ENCODE results near the gene EOMES.

DNA sequence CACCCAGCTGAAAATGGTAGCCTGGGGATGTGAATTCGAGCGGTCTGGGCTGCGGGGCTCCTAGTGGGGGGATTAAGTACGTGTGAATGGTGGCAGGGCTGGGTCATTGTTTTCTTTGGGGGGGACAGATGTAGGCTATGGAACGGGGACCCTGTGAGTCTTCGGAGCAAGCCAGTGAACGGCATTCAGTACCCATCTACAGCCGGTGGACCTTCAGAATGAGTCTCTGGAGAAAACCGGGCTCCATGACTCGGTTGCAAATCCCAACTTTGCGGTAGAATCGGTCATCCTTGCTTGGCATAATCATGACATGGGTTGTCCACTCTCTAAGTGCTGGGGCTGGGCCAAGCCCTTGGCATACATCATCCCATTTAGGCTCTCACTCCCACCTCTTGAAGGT is 7.2 kb upstream of the EOMES start:
- TF ChIP-seq POLR2A (IDR thresholded peaks at IDR 0.05; ENCODE audit: control extremely low read depth in 1 of 2, low read depth in 2 of 2, low read length in 2 of 2) (no peak), EP300 (IDR thresholded peaks at IDR 0.05; ENCODE audit: borderline replicate concordance in 1 of 2, low read depth in 2 of 2, low read length in 2 of 2) (no peak), CTCF (IDR thresholded peaks at IDR 0.05; ENCODE audit: control extremely low read depth in 1 of 3, insufficient read depth in 1 of 3, low read depth in 1 of 3, low read length in 3 of 3) (no peak), CBX8 (IDR thresholded peaks at IDR 0.05; ENCODE audit: borderline replicate concordance, low read depth, low read length) (no peak), EZH2 (IDR thresholded peaks at IDR 0.05; ENCODE audit: low read depth, low read length, severe bottlenecking) (no peak)

All from H1 (cell line).